ENCODE results near the gene MYL10. TPM values are rescaled to one million over a fixed set of nuclear protein-coding genes. Genes with fewer than 3 reads are reported as not detected.

The MYL10 gene
- total RNA-seq, 1 donor from 2014 or later, result not detected

- no peak for DNase-seq (ENCODE audit: low read depth in 2 of 2)
Measured at GRCh38 chr7:101596898-101597297, 32.2 kb downstream of the MYL10 start.

GRCh38 chr7:101595766-101596537, 33.1 kb downstream of the MYL10 start:
- DNase-seq (ENCODE audit: low read depth in 2 of 2), result no peak

GRCh38 chr7:101595246-101595645, 33.9 kb downstream of the MYL10 start:
- DNase-seq (ENCODE audit: low read depth in 2 of 2), result no peak

DNA sequence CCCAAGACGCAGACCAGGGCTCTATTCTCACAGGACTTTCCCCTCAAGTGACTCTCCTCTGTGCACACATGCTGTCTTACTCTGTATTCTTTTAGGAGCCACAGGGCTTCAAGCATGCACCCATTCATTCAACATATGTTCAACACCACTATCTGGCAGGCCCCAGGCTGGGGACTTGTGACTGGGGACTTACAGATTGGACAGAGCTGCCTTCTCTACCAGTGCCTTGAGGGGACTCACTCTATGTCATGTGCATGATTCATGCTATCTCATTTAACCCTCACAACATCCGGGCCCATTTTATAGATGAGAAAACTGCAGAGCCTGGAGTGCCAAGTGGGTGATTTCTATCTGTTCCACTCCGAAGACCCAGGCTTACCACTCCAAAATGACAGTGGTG, 34.3 kb downstream of the MYL10 start:
- no peak for DNase-seq (ENCODE audit: low read depth in 2 of 2)

- no peak for DNase-seq (ENCODE audit: low read depth in 2 of 2)
Measured at GRCh38 chr7:101593556-101593955, 35.5 kb downstream of the MYL10 start.

- no peak for DNase-seq (ENCODE audit: low read depth in 2 of 2)
Measured at GRCh38 chr7:101591504-101591903, 37.6 kb downstream of the MYL10 start.

- DNase-seq (ENCODE audit: low read depth in 2 of 2), result no peak
Measured at GRCh38 chr7:101590663-101591435, 38.2 kb downstream of the MYL10 start.

DNA sequence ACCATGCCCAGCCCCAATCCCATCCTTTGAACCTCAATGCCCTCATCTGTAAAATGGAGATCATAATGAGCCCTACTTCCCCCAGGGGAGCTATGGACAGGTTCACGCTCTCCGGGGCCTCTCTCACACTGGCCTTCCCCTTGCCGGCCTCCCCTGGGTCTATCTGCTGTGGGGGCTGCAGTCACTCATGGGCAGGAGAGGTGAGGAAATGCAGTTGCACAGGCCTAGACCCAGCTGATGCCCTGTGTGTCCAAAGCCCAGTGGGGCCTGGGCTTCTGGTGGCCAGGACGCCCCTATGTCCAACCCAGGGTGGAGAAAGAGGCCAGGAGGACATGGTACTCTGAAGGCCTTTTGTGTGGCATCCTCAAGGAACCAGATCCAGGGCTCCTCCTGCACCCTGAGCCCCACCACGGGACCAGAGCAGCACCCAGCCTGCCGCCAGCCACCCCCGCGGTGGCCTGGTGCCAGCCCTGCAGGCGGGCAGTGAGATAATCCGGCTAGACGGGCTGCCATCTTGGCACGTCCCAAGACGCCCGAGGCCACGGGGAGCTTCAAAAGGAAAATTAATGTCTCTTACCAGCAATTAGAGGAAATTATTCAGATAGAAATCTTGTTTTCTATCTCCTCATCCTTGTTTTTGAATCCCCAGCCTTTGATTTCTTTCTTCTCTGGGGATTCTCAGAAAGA, 39.0 kb downstream of the MYL10 start:
- DNase-seq (ENCODE audit: low read depth in 2 of 2), result no peak

DNA sequence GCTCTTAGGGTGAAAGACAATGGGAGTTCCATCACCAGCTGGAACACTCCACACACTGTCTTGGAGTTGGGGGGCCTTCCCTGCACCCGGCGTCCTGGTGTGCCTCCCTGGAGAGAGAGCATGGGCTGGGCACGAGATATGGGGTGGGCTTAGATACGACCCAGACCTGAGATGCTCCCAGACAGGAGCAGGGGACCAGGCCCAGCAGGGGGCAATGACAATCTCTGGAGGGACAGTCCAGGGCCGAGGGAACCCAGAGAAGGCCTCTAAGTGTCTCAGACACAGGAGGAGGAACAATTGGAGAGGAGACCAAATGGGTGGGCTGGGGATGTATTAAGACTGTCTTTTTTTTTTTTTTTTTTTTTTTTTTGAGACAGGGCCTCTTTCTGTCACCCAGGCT, 40.0 kb downstream of the MYL10 start:
- DNase-seq (ENCODE audit: low read depth in 2 of 2), result no peak

GRCh38 chr7:101588131-101588935, 40.8 kb downstream of the MYL10 start:
- DNase-seq (ENCODE audit: low read depth in 2 of 2), result no peak

- no peak for DNase-seq (ENCODE audit: low read depth in 2 of 2)
Measured at GRCh38 chr7:101586906-101587677, 42.0 kb downstream of the MYL10 start.

DNA sequence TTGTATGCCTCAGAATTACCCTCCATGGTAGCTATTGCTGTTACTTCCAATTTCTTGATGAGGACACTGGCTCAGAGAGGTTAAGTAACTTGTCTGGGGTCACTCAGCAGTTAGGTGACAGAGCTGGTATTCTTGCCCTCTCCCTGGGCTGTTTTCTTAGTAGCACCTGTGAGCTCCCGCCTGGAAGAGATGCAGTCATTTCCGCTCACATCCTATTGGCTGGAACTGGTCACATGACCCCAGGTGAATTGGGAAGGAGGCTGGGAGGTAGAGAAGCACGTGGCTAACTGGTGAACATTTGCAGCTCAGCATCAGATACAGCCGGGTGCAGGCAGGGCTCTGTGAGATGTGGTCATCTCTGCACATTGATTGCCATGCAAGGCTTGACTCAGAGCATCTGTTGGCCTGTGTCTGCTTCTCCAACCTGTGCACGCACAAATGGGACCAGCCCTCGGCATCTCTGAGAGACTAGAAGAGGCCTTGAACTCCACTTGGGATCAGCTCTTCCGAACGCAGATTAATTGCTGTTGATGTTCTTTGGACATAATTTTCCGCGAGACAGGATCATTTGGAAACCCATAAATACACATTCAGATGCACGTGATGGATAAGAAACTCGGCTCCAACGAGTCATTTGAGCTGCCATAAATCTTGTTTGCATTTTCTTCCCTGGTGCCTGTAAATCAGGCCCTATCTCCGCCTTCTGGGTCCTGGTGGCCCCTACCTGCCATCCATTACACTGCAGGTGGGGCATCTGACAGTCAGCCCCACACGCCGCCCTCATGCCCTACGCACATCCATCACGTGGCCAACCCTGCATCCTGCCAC, 42.8 kb downstream of the MYL10 start:
- DNase-seq (ENCODE audit: low read depth in 2 of 2), result no peak

DNA sequence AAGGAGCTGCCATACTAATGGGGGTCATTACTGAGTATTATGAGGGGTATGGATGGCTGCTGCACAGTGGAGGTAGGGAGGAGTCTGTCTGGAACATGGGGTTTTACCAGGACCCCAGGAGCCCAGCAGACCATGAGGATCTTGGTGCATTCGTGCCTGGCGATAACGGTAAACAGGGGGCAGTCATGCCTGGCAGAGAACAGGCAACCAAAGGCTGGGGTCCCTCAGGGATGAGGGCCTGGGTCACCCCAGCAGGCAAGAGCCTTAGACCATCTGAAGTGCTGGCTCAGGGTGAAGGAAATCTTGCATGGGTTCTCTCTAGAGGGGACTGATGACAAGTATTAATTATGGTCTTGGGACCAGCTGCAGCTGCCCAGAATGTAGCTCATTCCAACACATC, 46.1 kb downstream of the MYL10 start:
- no peak for DNase-seq (ENCODE audit: low read depth in 2 of 2)

DNA sequence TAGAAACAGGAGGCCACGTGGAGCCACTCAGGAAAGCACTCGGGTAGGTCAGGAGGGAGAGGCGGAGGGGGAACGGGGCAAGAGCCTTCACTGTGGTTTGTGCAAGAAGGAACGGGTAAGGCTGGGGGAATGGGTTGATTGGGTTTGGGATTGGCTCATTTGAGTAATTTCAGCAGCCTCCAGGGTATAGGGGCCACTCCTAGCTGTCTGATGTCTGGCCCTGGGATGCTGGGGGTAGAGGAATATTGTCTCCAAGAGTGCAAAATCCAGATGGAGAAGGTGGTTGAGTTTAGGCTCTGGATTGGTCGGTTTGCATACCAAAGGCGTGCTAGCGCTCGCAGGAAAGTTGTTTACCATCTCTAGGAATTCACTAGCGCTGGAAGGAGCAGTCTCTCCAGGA, 47.2 kb downstream of the MYL10 start:
- no peak for DNase-seq (ENCODE audit: low read depth in 2 of 2)

GRCh38 chr7:101580596-101580995, 48.5 kb downstream of the MYL10 start:
- no peak for DNase-seq (ENCODE audit: low read depth in 2 of 2)

DNA sequence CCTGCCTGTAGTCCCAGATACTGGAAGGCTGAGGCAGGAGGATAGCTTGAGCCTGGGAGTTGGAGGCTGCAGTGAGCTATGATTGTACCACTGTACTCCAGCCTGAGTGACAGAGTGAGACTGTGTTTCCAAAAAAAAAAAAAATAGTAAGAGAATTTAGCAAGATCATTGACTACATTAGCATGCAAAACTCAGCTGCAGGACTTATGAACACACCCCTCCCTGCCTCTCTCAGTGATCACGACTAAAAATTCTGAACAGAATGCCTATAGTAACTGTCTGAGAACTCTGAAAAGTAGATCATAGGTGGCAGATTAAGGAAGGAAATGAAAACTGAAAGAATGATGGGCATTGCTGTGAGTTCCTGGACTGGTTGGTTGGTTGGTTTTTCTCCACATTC, 50.5 kb downstream of the MYL10 start:
- no peak for DNase-seq (ENCODE audit: low read depth in 2 of 2)

- DNase-seq (ENCODE audit: low read depth in 2 of 2), result no peak
Measured at GRCh38 chr7:101576998-101577397, 52.1 kb downstream of the MYL10 start.

- no peak for DNase-seq (ENCODE audit: low read depth in 2 of 2)
Measured at GRCh38 chr7:101575721-101576120, 53.4 kb downstream of the MYL10 start.

DNA sequence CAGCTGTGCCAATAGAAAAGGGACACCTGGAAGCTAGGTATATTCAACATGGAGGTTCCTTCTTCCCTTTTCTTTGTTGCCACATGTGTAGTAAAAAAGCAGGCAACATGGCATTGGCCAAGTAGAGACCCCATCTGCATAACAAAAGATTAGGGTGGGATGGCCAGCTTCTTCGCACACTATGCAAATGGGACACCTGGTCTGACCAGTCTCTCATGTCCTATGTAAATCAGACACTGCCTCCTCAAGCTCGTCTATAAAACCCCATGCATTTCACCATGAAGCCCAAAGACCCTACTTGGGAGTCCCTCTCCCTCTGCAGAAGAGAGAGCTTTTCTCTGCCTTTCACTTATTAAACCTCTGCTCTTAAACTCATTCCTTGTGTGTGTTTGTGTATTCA, 53.9 kb downstream of the MYL10 start:
- no peak for DNase-seq (ENCODE audit: low read depth in 2 of 2)

DNA sequence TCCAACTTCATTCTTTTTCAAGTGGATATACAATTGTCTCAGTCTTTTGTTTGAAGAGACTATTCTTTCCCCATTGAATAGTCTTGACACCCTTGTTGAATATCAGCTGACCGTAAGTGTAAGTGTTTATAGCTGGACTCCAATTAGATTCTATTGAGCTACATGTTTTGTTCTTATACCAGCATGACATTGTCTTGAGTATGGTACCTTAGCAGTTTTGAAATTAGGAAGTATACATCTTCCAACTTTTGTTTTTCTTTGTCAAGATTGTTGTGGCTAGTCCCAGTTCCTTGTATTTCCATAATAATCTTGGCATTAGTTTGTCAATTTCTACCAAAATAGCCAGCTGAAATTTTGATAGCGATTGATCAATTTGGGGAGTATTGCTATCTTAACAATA, 56.9 kb downstream of the MYL10 start:
- no peak for DNase-seq (ENCODE audit: low read depth in 2 of 2)
